ENCODE results near the gene PRR15. TPM values are rescaled to one million over a fixed set of nuclear protein-coding genes. Genes with fewer than 3 reads are reported as not detected.

Gene PRR15
- total RNA-seq, 1 experiment from 2014 or later: 2.9 TPM

- DNase-seq (ENCODE audit: low read depth, low spot score) (no peak), ATAC-seq (no peak)
- no peaks in the 10 kb centered on the region for H3K9me2 ChIP-seq (ENCODE audit: insufficient read depth)
- TF ChIP-seq CEBPB (IDR thresholded peaks at IDR 0.05; ENCODE audit: low read depth): no peak
- TF ChIP-seq EZH2phosphoT487 (IDR thresholded peaks at IDR 0.05; ENCODE audit: borderline replicate concordance): no peak
- no peak for TF ChIP-seq ZBTB33 (IDR thresholded peaks at IDR 0.05; ENCODE audit: extremely low read depth, insufficient replicate concordance, low read length)
- TF ChIP-seq, protein P1, sequence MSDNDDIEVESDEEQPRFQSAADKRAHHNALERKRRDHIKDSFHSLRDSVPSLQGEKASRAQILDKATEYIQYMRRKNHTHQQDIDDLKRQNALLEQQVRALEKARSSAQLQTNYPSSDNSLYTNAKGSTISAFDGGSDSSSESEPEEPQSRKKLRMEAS (IDR thresholded peaks at IDR 0.05): no peak
- TF ChIP-seq TCF7L2 (IDR thresholded peaks at IDR 0.05; ENCODE audit: borderline replicate concordance, extremely low read depth, insufficient read depth, insufficient read length): no peak
- no peak for TF ChIP-seq SRF (IDR thresholded peaks at IDR 0.05; ENCODE audit: low read depth)
- TF ChIP-seq, protein P2, sequence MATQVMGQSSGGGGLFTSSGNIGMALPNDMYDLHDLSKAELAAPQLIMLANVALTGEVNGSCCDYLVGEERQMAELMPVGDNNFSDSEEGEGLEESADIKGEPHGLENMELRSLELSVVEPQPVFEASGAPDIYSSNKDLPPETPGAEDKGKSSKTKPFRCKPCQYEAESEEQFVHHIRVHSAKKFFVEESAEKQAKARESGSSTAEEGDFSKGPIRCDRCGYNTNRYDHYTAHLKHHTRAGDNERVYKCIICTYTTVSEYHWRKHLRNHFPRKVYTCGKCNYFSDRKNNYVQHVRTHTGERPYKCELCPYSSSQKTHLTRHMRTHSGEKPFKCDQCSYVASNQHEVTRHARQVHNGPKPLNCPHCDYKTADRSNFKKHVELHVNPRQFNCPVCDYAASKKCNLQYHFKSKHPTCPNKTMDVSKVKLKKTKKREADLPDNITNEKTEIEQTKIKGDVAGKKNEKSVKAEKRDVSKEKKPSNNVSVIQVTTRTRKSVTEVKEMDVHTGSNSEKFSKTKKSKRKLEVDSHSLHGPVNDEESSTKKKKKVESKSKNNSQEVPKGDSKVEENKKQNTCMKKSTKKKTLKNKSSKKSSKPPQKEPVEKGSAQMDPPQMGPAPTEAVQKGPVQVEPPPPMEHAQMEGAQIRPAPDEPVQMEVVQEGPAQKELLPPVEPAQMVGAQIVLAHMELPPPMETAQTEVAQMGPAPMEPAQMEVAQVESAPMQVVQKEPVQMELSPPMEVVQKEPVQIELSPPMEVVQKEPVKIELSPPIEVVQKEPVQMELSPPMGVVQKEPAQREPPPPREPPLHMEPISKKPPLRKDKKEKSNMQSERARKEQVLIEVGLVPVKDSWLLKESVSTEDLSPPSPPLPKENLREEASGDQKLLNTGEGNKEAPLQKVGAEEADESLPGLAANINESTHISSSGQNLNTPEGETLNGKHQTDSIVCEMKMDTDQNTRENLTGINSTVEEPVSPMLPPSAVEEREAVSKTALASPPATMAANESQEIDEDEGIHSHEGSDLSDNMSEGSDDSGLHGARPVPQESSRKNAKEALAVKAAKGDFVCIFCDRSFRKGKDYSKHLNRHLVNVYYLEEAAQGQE (IDR thresholded peaks at IDR 0.05; ENCODE audit: low read depth): no peak
- TF ChIP-seq JUND (IDR thresholded peaks at IDR 0.05): no peak
- TF ChIP-seq YY1 (IDR thresholded peaks at IDR 0.05; ENCODE audit: extremely low read depth, insufficient replicate concordance, low read depth, low read length): no peak
- no peak for TF ChIP-seq CBX3 (IDR thresholded peaks at IDR 0.05; ENCODE audit: low read depth)
- TF ChIP-seq SP1 (IDR thresholded peaks at IDR 0.05; ENCODE audit: low read depth): no peak
- no peak for TF ChIP-seq RAD21 (IDR thresholded peaks at IDR 0.05; ENCODE audit: low read depth)
- TF ChIP-seq EZH2 (IDR thresholded peaks at IDR 0.05): no peak
- TF ChIP-seq POLR2A (IDR thresholded peaks at IDR 0.05; ENCODE audit: borderline replicate concordance, extremely low read depth, insufficient read depth, insufficient read length): no peak
- no peak for TF ChIP-seq POLR2AphosphoS5 (IDR thresholded peaks at IDR 0.05; ENCODE audit: low read depth, low read length)
- RAD21 ChIA-PET (ENCODE audit: low non-redundant PET in 1 of 2, low total read pairs in 2 of 2, uncharacterized antibody in 2 of 2, unreplicated experiment in 2 of 2): no interaction called here
- H3K36me3 ChIP-seq (ENCODE audit: control insufficient read depth in 1 of 2, insufficient read depth in 2 of 2, low read length in 2 of 2): no peaks in the 10 kb centered on the region
- POLR2A ChIA-PET: no interaction called here
- H3K9ac ChIP-seq (ENCODE audit: low read length): no peak overlapping the region
- H3K4me1 ChIP-seq (ENCODE audit: control insufficient read depth in 1 of 2, insufficient read depth in 2 of 2, low read length in 2 of 2): peaks cover 0 to 2% of the 10 kb centered on the region in 2 experiments; a peak in 1 of 4 replicates
- H3K27me3 ChIP-seq (ENCODE audit: insufficient read depth, low read length): no peaks in the 10 kb centered on the region
- H3K4me2 ChIP-seq (ENCODE audit: low read length): no peak overlapping the region
- H3K4me3 ChIP-seq (replicated peaks in 1 of 2; ENCODE audit: low read depth in 1 of 2, low read length in 2 of 2): no peak overlapping the region
- no peaks in the 10 kb centered on the region for H3K9me3 ChIP-seq (ENCODE audit: control insufficient read depth in 1 of 2, insufficient read depth in 1 of 2, low read depth in 1 of 2, low read length in 2 of 2)
- no peak overlapping the region for H3K27ac ChIP-seq (ENCODE audit: low read depth, low read length)
- H3K79me2 ChIP-seq (ENCODE audit: insufficient read depth, low read length): no peaks in the 10 kb centered on the region
- CTCF ChIA-PET: no interaction called here
- H2AFZ ChIP-seq (ENCODE audit: low read depth, low read length, poor library complexity, severe bottlenecking): peak overlapping the region; percentile 4
- no peaks in the 10 kb centered on the region for H4K20me1 ChIP-seq (ENCODE audit: insufficient read depth)
- BruUV-seq (replicated peaks): no TSS peak
- intact Hi-C loops (cut with micrococcal nuclease): no loop called here
Measured at GRCh38 chr7:29593459-29593858, 29.8 kb downstream of the PRR15 start.
